Uterus (tissue), 4 donors: ENCODE measurements around the gene KRTCAP3. TPM values are rescaled to one million over a fixed set of nuclear protein-coding genes. Genes with fewer than 3 reads are reported as not detected.

Experiments used
- DNase-seq, 2 donors: peaks; one replicate each; pipeline ENCODE4 v3.0.0-alpha.2; 2019 to 2020
- H3K27ac ChIP-seq, 2 donors: fragments of 200-600 bp; sonication (generic); 1 replicate in 1 of 2; 2 replicates in 1 of 2; pipeline ENCODE4 v1.5.1; 2016 to 2018
- H3K27me3 ChIP-seq, 2 donors: fragments of 200-600 bp; sonication (generic); one replicate each; pipeline ENCODE4 v1.5.1; 2018 to 2019; ENCODE audit warnings: control low read depth in 1 of 2
- H3K36me3 ChIP-seq, 2 donors: fragments of 200-600 bp; sonication (generic); one replicate each; pipeline ENCODE4 v1.5.1; 2019; ENCODE audit warnings: control low read depth in 1 of 2
- H3K4me1 ChIP-seq, 2 donors: fragments of 200-600 bp; sonication (generic); one replicate each; pipeline ENCODE4 v1.5.1; 2018 to 2019; ENCODE audit warnings: control low read depth in 1 of 2
- H3K4me3 ChIP-seq, 2 donors: fragments of 200-600 bp; sonication (generic); 1 replicate in 1 of 2; 2 replicates in 1 of 2; pipeline ENCODE4 v1.5.1; 2018 to 2019; ENCODE audit warnings: mild to moderate bottlenecking in 1 of 2
- H3K9me3 ChIP-seq, 2 donors: fragments of 200-600 bp; sonication (generic); one replicate each; pipeline ENCODE4 v1.5.1; 2019; ENCODE audit warnings: control low read depth in 1 of 2
- CTCF ChIP-seq, 4 experiments: fragments of 200-600 bp in 2 of 4; fragments of 450-650 bp in 2 of 4; sonication (generic) in 2 of 4; IDR thresholded peaks; one replicate each; pipeline ENCODE4 v1.5.1; 2016 to 2019; ENCODE audit warnings: antibody characterized with exemption in 4 of 4, mild to moderate bottlenecking in 2 of 4, moderate library complexity in 1 of 4
- POLR2A ChIP-seq, 2 donors: fragments of 450-650 bp; IDR thresholded peaks; one replicate each; pipeline ENCODE4 v1.6.1; 2016; ENCODE audit warnings: antibody characterized with exemption in 2 of 2, mild to moderate bottlenecking in 1 of 2, moderate library complexity in 1 of 2
- intact Hi-C: fragments of 100-400 bp; cut with DNase I; formaldehyde crosslinking; loops from one replicate; pipeline ENCODE4 v1.15.1; 2023; ENCODE audit warnings: low total_unique reads
- total RNA-seq, 4 donors: library from RNA; depleted of rRNA in 3 of 4; stranded (reverse); fragments of >200 nt in 3 of 4; gene quantifications; one replicate each; pipeline versions ENCODE4 v1.1.0 to v1.2.4, GENCODE V29; 2014 to 2023
- donor health status: DM: yes; HTN: yes; CAD: no.

Gene KRTCAP3
- total RNA-seq, 4 donors from 2014 or later, result 1.9 to 8.8 (median 2.6) TPM; not detected in 1

GRCh38 chr2:27471961-27472360, 29.8 kb downstream of the KRTCAP3 start:
- intact Hi-C loops, result no loop called here
- no peaks in the 10 kb centered on the region for H3K9me3 ChIP-seq
- H3K4me1 ChIP-seq, result no peaks in the 10 kb centered on the region
- no peak overlapping the region for H3K4me3 ChIP-seq
- H3K36me3 ChIP-seq, result no peaks in the 10 kb centered on the region
- H3K27ac ChIP-seq, result no peak overlapping the region
- no peak for DNase-seq
- no peaks in the 10 kb centered on the region for H3K27me3 ChIP-seq
- no peak for TF ChIP-seq CTCF (IDR thresholded peaks at IDR 0.05)
- no peak for TF ChIP-seq POLR2A (IDR thresholded peaks at IDR 0.05)

DNA sequence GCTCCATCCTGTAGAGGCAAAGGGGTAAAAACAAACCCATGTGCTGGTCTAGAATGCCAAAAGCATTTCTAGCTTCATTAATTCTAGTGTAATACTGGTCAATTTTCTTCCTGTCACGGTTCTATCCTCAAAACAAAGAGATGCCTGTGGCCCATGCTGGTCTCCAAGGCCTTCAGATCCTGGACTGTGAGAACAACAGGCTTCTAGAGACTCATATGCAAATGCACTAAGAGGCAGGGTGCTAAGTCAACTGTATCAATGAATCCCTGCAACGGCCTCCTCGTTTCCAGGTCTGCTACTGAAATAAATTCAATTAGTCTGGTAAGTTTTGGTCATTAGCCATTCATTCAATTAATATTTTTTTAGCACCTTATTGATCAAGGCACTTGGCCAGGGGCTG, 43.3 kb downstream of the KRTCAP3 start:
- intact Hi-C loops, result no loop called here

GRCh38 chr2:27489118-27489497, 46.9 kb downstream of the KRTCAP3 start:
- intact Hi-C loops, result no loop called here
- no peak for TF ChIP-seq POLR2A (IDR thresholded peaks at IDR 0.05)
- TF ChIP-seq CTCF (IDR thresholded peaks at IDR 0.05), result no peak
- Histone ChIP-seq H3K9me3 (no peaks in the 10 kb centered on the region), H3K4me3 (peak overlapping the region; percentile 62 to 65), H3K4me1 (peaks cover 0 to 5% of the 10 kb centered on the region in 2 donors), H3K36me3 (no peaks in the 10 kb centered on the region), H3K27me3 (no peaks in the 10 kb centered on the region), H3K27ac (peak overlapping the region; percentile 73 to 74)
- no peak for DNase-seq

More for the DNA sequence above, 43.3 kb downstream of the KRTCAP3 start:
- Histone ChIP-seq H3K9me3 (no peaks in the 10 kb centered on the region), H3K27me3 (no peaks in the 10 kb centered on the region), H3K4me1 (peaks cover 0 to 5% of the 10 kb centered on the region in 2 donors), H3K36me3 (no peaks in the 10 kb centered on the region), H3K27ac (no peak overlapping the region), H3K4me3 (no peak overlapping the region)
- TF ChIP-seq CTCF (IDR thresholded peaks at IDR 0.05) (no peak), POLR2A (IDR thresholded peaks at IDR 0.05) (no peak)
- DNase-seq, result no peak

- Histone ChIP-seq H3K4me1 (peaks cover 0 to 5% of the 10 kb centered on the region in 2 donors), H3K9me3 (no peaks in the 10 kb centered on the region), H3K27me3 (no peaks in the 10 kb centered on the region), H3K36me3 (no peaks in the 10 kb centered on the region), H3K27ac (peak within 1 kb of the TSS; percentile 73 to 74), H3K4me3 (peak within 1 kb of the TSS; percentile 62 to 65)
- intact Hi-C loops, result no loop called here
- no peak for TF ChIP-seq CTCF (IDR thresholded peaks at IDR 0.05)
- TF ChIP-seq POLR2A (IDR thresholded peaks at IDR 0.05), result peak in 1 of 2 donors; percentile 69
- peak; percentile 97 to 99 for DNase-seq
Measured at GRCh38 chr2:27489498-27490397, 47.6 kb downstream of the KRTCAP3 start, which contains the start of gene IFT172. IFT172 (minus strand) TSS chr2:27489743; CDS start chr2:27489653, 90 bp downstream.

- TF ChIP-seq POLR2A (IDR thresholded peaks at IDR 0.05) (no peak), CTCF (IDR thresholded peaks at IDR 0.05) (no peak)
- intact Hi-C loops, result no loop called here
Measured at GRCh38 chr2:27492557-27492956, 50.4 kb downstream of the KRTCAP3 start.

More at GRCh38 chr2:27492557-27492956, 50.4 kb downstream of the KRTCAP3 start:
- H3K4me3 ChIP-seq, result no peak overlapping the region
- H3K27me3 ChIP-seq, result no peaks in the 10 kb centered on the region
- H3K4me1 ChIP-seq, result peaks cover 0 to 5% of the 10 kb centered on the region in 2 donors
- no peaks in the 10 kb centered on the region for H3K9me3 ChIP-seq
- DNase-seq, result no peak
- H3K36me3 ChIP-seq, result no peaks in the 10 kb centered on the region
- H3K27ac ChIP-seq, result no peak overlapping the region
